ENCODE results near the gene CDK8. TPM values are rescaled to one million over a fixed set of nuclear protein-coding genes. Genes with fewer than 3 reads are reported as not detected.

CDK8 gene
- total and polyA plus RNA-seq, 2 experiments from 2014 or later, result 13.6 to 24.0 TPM

DNA sequence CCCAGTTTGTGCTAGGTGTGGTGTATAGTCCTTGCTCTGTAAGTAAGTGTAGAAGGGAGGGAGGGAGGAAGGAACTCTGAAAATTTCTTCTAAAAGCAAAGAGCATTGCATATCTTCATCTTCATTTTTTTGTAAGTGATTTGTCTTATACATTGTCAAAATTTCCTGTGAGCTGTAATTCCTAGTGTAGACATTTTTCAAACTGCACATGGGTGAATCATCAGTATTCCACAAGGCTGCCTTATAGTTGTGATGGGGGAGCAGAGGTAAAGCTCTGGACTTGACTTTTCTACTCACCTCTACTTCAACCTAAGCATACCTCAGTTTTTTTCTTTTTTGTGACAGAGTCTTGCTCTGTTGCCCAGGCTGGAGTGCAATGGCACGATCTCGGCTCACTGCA is 86.9 kb downstream of the CDK8 start (continued):
- TF ChIP-seq, protein P1, sequence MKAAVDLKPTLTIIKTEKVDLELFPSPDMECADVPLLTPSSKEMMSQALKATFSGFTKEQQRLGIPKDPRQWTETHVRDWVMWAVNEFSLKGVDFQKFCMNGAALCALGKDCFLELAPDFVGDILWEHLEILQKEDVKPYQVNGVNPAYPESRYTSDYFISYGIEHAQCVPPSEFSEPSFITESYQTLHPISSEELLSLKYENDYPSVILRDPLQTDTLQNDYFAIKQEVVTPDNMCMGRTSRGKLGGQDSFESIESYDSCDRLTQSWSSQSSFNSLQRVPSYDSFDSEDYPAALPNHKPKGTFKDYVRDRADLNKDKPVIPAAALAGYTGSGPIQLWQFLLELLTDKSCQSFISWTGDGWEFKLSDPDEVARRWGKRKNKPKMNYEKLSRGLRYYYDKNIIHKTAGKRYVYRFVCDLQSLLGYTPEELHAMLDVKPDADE (IDR thresholded peaks at IDR 0.05), result no peak
- no peak for TF ChIP-seq ZNF331 (CRISPR knock-in tag; IDR thresholded peaks at IDR 0.05; ENCODE audit: low read depth)
- no peak for TF ChIP-seq EZH2phosphoT487 (IDR thresholded peaks at IDR 0.05; ENCODE audit: unreplicated experiment)
- no peak for TF ChIP-seq JUNB (IDR thresholded peaks at IDR 0.05; ENCODE audit: unreplicated experiment)
- TF ChIP-seq, protein P2, sequence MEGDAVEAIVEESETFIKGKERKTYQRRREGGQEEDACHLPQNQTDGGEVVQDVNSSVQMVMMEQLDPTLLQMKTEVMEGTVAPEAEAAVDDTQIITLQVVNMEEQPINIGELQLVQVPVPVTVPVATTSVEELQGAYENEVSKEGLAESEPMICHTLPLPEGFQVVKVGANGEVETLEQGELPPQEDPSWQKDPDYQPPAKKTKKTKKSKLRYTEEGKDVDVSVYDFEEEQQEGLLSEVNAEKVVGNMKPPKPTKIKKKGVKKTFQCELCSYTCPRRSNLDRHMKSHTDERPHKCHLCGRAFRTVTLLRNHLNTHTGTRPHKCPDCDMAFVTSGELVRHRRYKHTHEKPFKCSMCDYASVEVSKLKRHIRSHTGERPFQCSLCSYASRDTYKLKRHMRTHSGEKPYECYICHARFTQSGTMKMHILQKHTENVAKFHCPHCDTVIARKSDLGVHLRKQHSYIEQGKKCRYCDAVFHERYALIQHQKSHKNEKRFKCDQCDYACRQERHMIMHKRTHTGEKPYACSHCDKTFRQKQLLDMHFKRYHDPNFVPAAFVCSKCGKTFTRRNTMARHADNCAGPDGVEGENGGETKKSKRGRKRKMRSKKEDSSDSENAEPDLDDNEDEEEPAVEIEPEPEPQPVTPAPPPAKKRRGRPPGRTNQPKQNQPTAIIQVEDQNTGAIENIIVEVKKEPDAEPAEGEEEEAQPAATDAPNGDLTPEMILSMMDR (conservative IDR thresholded peaks at IDR 0.05; ENCODE audit: low read depth in 2 of 2), result no peak

DNA sequence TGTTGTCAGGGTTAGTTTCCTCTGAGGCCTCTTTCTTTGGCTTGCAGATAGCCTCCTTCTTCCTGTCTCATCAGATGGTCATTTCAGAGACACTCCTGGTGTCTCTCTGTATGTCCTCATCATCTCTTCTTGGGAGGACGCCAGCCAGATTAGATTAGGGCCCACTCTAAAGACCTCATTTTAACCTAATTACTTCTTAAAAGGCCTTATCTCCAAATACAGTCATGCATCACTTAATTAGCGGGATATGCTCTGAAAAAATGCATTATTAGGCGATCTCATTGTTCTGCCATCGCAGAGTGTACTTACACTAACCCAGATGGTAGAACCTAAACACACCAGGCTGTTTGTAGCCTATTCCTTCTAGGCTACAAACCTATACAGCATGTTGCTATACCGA is 89.0 kb downstream of the CDK8 start:
- H3K27me3 Mint-ChIP-seq (ENCODE audit: insufficient read depth, low read depth, poor library complexity), result no peaks in the 10 kb centered on the region
- H3K79me2 ChIP-seq (replicated peaks; ENCODE audit: insufficient read depth), result peaks cover 17% of the 10 kb centered on the region
- no peak overlapping the region for H3K4me3 Mint-ChIP-seq
- H3K27ac Mint-ChIP-seq, result no peak overlapping the region
- ATAC-seq (no peak), DNase-seq (ENCODE audit: low spot score) (no peak)
- H3K4me2 ChIP-seq, result no peak overlapping the region
- no peaks in the 10 kb centered on the region for H3K9me2 ChIP-seq (ENCODE audit: insufficient read depth)
- H3K9me3 Mint-ChIP-seq, result no peaks in the 10 kb centered on the region
- H3K27me3 ChIP-seq (ENCODE audit: insufficient read depth), result no peaks in the 10 kb centered on the region
- peaks cover 23% of the 10 kb centered on the region for H4K20me1 ChIP-seq (replicated peaks; ENCODE audit: insufficient read depth)
- no peak for TF ChIP-seq ZNF114 (CRISPR knock-in tag; IDR thresholded peaks at IDR 0.05)
- no peak for TF ChIP-seq JUNB (IDR thresholded peaks at IDR 0.05; ENCODE audit: unreplicated experiment)
- no peak for TF ChIP-seq POLR2AphosphoS5 (IDR thresholded peaks at IDR 0.05; ENCODE audit: low read depth)
- no peak for TF ChIP-seq EZH2 (IDR thresholded peaks at IDR 0.05; ENCODE audit: low read depth, unreplicated experiment)
- TF ChIP-seq ZNF331 (CRISPR knock-in tag; IDR thresholded peaks at IDR 0.05; ENCODE audit: low read depth), result no peak
- TF ChIP-seq, protein P2 (conservative IDR thresholded peaks at IDR 0.05; ENCODE audit: low read depth in 2 of 2), result no peak
- TF ChIP-seq, protein P3, sequence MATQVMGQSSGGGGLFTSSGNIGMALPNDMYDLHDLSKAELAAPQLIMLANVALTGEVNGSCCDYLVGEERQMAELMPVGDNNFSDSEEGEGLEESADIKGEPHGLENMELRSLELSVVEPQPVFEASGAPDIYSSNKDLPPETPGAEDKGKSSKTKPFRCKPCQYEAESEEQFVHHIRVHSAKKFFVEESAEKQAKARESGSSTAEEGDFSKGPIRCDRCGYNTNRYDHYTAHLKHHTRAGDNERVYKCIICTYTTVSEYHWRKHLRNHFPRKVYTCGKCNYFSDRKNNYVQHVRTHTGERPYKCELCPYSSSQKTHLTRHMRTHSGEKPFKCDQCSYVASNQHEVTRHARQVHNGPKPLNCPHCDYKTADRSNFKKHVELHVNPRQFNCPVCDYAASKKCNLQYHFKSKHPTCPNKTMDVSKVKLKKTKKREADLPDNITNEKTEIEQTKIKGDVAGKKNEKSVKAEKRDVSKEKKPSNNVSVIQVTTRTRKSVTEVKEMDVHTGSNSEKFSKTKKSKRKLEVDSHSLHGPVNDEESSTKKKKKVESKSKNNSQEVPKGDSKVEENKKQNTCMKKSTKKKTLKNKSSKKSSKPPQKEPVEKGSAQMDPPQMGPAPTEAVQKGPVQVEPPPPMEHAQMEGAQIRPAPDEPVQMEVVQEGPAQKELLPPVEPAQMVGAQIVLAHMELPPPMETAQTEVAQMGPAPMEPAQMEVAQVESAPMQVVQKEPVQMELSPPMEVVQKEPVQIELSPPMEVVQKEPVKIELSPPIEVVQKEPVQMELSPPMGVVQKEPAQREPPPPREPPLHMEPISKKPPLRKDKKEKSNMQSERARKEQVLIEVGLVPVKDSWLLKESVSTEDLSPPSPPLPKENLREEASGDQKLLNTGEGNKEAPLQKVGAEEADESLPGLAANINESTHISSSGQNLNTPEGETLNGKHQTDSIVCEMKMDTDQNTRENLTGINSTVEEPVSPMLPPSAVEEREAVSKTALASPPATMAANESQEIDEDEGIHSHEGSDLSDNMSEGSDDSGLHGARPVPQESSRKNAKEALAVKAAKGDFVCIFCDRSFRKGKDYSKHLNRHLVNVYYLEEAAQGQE (IDR thresholded peaks at IDR 0.05; ENCODE audit: unreplicated experiment), result no peak
- no peak for TF ChIP-seq STAT1 (IDR thresholded peaks at IDR 0.05; ENCODE audit: unreplicated experiment)
- no peak for TF ChIP-seq CREB1 (CRISPR knock-in tag; IDR thresholded peaks at IDR 0.05; ENCODE audit: low read depth)
- H3K36me3 Mint-ChIP-seq (ENCODE audit: low read depth), result no peaks in the 10 kb centered on the region; the same call in 2 of the 3 replicates
- H3K4me1 ChIP-seq (ENCODE audit: insufficient read depth), result peaks cover 3% of the 10 kb centered on the region; the same call in 1 of the 2 replicates
- no peaks in the 10 kb centered on the region for H3F3A ChIP-seq (replicated peaks; ENCODE audit: low read depth)
- H2AFZ ChIP-seq, result no peak overlapping the region
- no peak overlapping the region for H3K4me3 ChIP-seq
- H3K4me1 Mint-ChIP-seq, result peaks cover under 1% of the 10 kb centered on the region; the same call in 2 of the 3 replicates
- no peak overlapping the region for H3K27ac ChIP-seq (ENCODE audit: low read depth)
- H3K36me3 ChIP-seq (ENCODE audit: insufficient read depth), result no peaks in the 10 kb centered on the region

All from GM23338 (cell line).